SJSA1 (cell line): ENCODE data around the gene PFDN4. TPM values are rescaled to one million over a fixed set of nuclear protein-coding genes. Genes with fewer than 3 reads are reported as not detected.

Source experiments
- DNase-seq, 2 experiments: peaks; one replicate each; pipeline ENCODE4 v3.0.0-alpha.2; 2015 to 2020; ENCODE audit warnings: low spot score in 2 of 2, low read depth in 1 of 2
- H3K27ac ChIP-seq: fragments of 250-450 bp; sonication (Bioruptor Pico); 2 replicates; pipeline ENCODE4 v1.5.1; 2020; ENCODE audit warnings: mild to moderate bottlenecking, moderate library complexity
- H3K27me3 ChIP-seq: fragments of 250-450 bp; sonication (Bioruptor Pico); replicated peaks from 2 replicates; pipeline ENCODE4 v1.5.1; 2020; ENCODE audit warnings: mild to moderate bottlenecking, moderate library complexity
- H3K36me3 ChIP-seq: fragments of 250-450 bp; sonication (Bioruptor Pico); 2 replicates; pipeline ENCODE4 v1.5.1; 2020; ENCODE audit warnings: mild to moderate bottlenecking
- H3K4me1 ChIP-seq: fragments of 250-450 bp; sonication (Bioruptor Pico); replicated peaks from 2 replicates; pipeline ENCODE4 v1.6.1; 2021; ENCODE audit warnings: mild to moderate bottlenecking
- H3K4me3 ChIP-seq: fragments of 250-450 bp; sonication (Bioruptor Pico); 2 replicates; pipeline ENCODE4 v1.5.1; 2020; ENCODE audit warnings: mild to moderate bottlenecking
- H3K9me3 ChIP-seq: fragments of 250-450 bp; sonication (Bioruptor Pico); replicated peaks from 2 replicates; pipeline ENCODE4 v1.5.1; 2020; ENCODE audit warnings: mild to moderate bottlenecking
- total RNA-seq: library from RNA; depleted of rRNA; stranded (reverse); fragments of >200 nt; shearing (Covaris generic); gene quantifications from 2 replicates; pipeline ENCODE4 v1.2.3, GENCODE V29; 2014

Gene PFDN4
- total RNA-seq, 1 experiment from 2014 or later = 135 TPM

DNA sequence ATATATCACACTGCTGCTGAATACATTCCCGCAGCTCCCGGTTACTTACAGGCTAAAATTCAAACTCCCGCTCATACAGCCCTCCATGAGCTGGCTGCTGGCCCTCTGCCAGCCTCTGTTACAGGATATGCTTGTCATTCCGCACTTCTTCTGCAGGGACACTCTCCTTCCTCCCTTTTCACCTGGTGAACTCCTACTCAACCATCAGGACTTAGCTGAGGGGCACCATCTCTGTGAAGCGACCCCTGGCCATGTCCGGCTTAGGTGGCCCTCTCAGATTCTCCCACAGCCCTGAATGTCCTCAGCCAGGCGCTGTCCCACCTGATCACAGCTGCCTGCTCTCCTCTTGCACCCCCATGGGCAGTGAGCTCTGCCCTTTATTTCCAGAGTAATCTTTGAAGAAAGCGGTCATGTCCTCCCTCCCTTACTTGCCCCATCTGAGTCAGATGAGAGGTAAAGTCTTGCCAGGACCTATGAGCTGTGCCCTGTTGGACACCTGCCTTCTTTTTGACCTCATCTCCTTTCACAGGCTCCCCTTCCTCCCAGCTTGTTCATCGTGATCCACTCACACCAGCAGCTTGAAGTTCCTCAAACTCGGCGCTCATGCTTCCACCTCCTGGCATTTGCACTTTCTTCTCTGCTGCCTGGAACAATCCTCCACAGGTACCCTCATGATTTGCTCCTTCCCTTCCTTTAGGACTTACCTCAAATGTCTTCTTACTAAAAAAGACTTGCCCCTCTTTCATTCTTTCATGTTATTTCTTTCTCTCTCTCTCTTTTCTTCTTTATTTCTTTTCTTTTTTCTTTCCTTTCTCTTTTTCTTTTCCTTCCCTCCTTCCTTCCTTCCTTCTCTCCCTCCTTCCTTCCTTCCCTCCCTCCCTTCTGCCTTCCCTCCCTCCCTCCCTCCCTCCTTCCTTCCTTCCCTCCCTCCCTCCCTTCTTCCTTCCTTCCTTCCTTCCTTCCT is 39.7 kb upstream of the PFDN4 start:
- H3K4me1 ChIP-seq = peaks cover 14% of the 10 kb centered on the region
- no peaks in the 10 kb centered on the region for H3K36me3 ChIP-seq
- no peak overlapping the region for H3K4me3 ChIP-seq
- H3K27ac ChIP-seq = no peak overlapping the region
- H3K27me3 ChIP-seq = peaks cover 33% of the 10 kb centered on the region
- H3K9me3 ChIP-seq = no peaks in the 10 kb centered on the region
- no peak for DNase-seq

DNA sequence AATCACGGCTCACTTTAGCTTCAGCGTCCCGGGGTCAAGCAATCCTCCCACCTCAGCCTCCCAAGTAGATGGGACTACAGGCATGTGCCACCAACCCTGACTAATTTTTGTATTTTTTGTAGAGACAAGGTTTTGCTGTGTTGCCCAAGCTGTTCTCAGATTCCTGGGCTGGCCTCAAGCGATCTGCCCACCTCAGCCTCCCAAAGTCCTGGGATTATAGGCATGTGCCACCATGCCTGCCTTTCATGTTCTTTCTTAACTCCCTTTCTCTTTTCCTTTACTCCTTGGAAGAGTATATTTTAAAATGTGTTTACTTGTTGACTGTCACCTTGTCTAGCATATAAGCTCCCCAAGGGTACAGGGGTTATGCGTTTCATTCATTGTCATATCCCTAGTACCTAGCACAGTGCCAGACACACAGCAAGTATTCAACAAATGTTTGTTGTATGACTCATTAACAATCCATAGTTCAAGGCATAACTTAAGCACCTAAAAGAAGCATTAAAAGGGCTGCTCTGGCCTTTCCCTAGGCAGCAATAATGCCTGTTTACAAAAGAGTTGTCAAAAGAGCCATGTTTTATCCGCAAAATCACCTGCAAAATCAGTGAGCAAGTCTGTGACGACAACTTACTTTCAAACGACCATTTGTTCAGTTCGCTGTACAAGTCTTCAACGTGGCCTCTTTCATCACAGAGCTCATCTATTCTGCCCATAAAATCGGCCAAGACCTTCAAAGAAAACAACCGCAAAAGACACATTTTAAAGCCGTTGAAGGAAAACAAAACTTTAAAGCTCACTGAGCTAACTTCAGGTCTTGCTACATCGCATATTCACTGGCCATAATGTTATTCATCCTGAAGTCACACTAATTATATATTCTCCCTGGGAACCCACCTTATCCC is 38.7 kb upstream of the PFDN4 start:
- DNase-seq = no peak
- Histone ChIP-seq H3K9me3 (no peaks in the 10 kb centered on the region; the same call in 1 of the 2 replicates), H3K36me3 (no peaks in the 10 kb centered on the region), H3K27me3 (peaks cover 42% of the 10 kb centered on the region), H3K4me3 (no peak overlapping the region), H3K27ac (no peak overlapping the region), H3K4me1 (peaks cover 23% of the 10 kb centered on the region)

GRCh38 chr20:54170026-54170471 is 37.8 kb upstream of the PFDN4 start:
- Histone ChIP-seq H3K36me3 (no peaks in the 10 kb centered on the region), H3K9me3 (no peaks in the 10 kb centered on the region; the same call in 1 of the 2 replicates), H3K27me3 (peaks cover 50% of the 10 kb centered on the region), H3K4me1 (peaks cover 23% of the 10 kb centered on the region), H3K27ac (no peak overlapping the region), H3K4me3 (no peak overlapping the region)
- no peak for DNase-seq

DNA sequence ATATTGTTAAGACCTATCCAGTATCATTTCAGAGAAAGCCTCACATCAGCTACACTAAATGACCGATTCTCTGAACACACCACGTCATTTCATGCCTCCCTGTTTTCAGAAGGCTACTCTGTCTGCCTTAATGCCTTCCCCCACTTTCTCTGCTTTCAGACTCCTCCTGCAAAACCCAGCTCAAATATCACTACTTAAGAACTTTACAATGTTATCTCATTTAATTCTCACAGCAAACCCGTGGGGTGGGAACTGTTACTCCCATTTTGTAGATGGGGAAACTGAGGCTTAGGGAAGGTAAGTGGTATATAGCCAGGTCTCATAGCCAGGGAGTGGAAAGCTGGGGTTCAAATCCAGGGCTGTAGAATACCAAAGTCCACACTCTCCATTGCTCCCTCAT is 36.9 kb upstream of the PFDN4 start:
- H3K4me3 ChIP-seq = no peak overlapping the region
- peaks cover 52% of the 10 kb centered on the region for H3K27me3 ChIP-seq
- H3K4me1 ChIP-seq = peaks cover 23% of the 10 kb centered on the region
- H3K27ac ChIP-seq = no peak overlapping the region
- DNase-seq = no peak
- H3K9me3 ChIP-seq = no peaks in the 10 kb centered on the region; the same call in 1 of the 2 replicates
- no peaks in the 10 kb centered on the region for H3K36me3 ChIP-seq

DNA sequence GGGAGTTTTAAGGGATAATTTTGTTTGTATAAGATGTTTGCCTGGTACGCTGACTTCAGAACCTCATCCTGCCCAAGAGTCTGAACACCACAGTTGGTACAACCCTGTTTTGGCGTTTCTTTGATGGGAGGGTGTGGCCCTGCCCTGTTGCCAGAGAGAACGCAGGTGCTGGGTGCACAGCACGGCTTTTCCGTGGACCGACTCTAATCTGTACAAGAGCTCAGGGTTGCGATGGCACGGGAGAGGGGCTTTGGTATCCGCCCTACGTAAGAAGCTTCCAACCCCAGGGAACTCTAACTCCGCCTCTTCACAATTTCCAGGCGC is 35.4 kb upstream of the PFDN4 start:
- peaks cover 58% of the 10 kb centered on the region for H3K27me3 ChIP-seq
- peaks cover 23% of the 10 kb centered on the region for H3K4me1 ChIP-seq

GRCh38 chr20:54172856-54173652 is 34.8 kb upstream of the PFDN4 start:
- no peak overlapping the region for H3K4me3 ChIP-seq
- peaks cover 58% of the 10 kb centered on the region for H3K27me3 ChIP-seq
- no peaks in the 10 kb centered on the region for H3K36me3 ChIP-seq
- no peak for DNase-seq
- H3K27ac ChIP-seq = no peak overlapping the region
- H3K9me3 ChIP-seq = no peaks in the 10 kb centered on the region; the same call in 1 of the 2 replicates
- peaks cover 23% of the 10 kb centered on the region for H3K4me1 ChIP-seq

More for the DNA sequence above, 35.4 kb upstream of the PFDN4 start:
- no peak overlapping the region for H3K27ac ChIP-seq
- H3K4me3 ChIP-seq = no peak overlapping the region
- H3K36me3 ChIP-seq = no peaks in the 10 kb centered on the region
- no peaks in the 10 kb centered on the region; the same call in 1 of the 2 replicates for H3K9me3 ChIP-seq
- DNase-seq = no peak

- DNase-seq = no peak
- H3K27ac ChIP-seq = no peak within 1 kb of the TSS
- peaks cover 23% of the 10 kb centered on the region for H3K4me1 ChIP-seq
- no peak within 1 kb of the TSS for H3K4me3 ChIP-seq
- H3K9me3 ChIP-seq = no peaks in the 10 kb centered on the region; the same call in 1 of the 2 replicates
- peaks cover 61% of the 10 kb centered on the region for H3K27me3 ChIP-seq
- H3K36me3 ChIP-seq = no peaks in the 10 kb centered on the region
These were observed 34.0 kb upstream of the PFDN4 start, which contains the start of gene CYP24A1 for GRCh38 chr20:54173653-54174456. Gene CYP24A1, minus strand, starts transcription at chr20:54173986. Its CDS starts 407 bp downstream, at chr20:54173579.

- Histone ChIP-seq H3K36me3 (no peaks in the 10 kb centered on the region), H3K9me3 (no peaks in the 10 kb centered on the region; the same call in 1 of the 2 replicates), H3K4me1 (peaks cover 17% of the 10 kb centered on the region), H3K4me3 (no peak overlapping the region), H3K27me3 (peaks cover 58% of the 10 kb centered on the region), H3K27ac (no peak overlapping the region)
- no peak for DNase-seq
These were observed 33.3 kb upstream of the PFDN4 start for GRCh38 chr20:54174457-54175175.

- Histone ChIP-seq H3K27me3 (peaks cover 47% of the 10 kb centered on the region), H3K4me1 (peaks cover 12% of the 10 kb centered on the region), H3K9me3 (no peaks in the 10 kb centered on the region; the same call in 1 of the 2 replicates), H3K4me3 (no peak overlapping the region), H3K27ac (no peak overlapping the region), H3K36me3 (no peaks in the 10 kb centered on the region)
- DNase-seq = no peak
These were observed 31.3 kb upstream of the PFDN4 start for GRCh38 chr20:54176610-54177009.

DNA sequence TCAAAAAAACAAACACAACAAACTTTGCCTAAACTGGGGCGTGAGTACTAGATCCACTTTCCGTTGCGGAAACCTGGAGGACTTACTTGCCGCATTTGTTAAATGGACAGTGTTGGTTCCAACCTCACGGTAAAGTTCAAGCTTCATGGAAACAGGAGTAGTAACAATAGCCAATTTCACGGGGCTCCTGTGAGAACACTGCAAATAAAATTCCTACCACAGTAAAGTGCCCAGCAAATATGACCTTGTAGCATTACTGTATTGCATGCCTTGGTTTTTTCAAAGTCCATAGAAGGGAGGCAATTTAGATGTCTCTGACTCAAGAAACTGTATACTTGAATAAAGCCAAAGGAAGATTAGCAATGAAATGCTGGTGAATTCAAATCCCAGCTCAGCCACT is 30.5 kb upstream of the PFDN4 start:
- no peak overlapping the region for H3K27ac ChIP-seq
- H3K9me3 ChIP-seq = no peaks in the 10 kb centered on the region; the same call in 1 of the 2 replicates
- no peak overlapping the region for H3K4me3 ChIP-seq
- H3K4me1 ChIP-seq = peaks cover 12% of the 10 kb centered on the region
- no peak for DNase-seq
- H3K27me3 ChIP-seq = peaks cover 40% of the 10 kb centered on the region
- H3K36me3 ChIP-seq = no peaks in the 10 kb centered on the region

DNA sequence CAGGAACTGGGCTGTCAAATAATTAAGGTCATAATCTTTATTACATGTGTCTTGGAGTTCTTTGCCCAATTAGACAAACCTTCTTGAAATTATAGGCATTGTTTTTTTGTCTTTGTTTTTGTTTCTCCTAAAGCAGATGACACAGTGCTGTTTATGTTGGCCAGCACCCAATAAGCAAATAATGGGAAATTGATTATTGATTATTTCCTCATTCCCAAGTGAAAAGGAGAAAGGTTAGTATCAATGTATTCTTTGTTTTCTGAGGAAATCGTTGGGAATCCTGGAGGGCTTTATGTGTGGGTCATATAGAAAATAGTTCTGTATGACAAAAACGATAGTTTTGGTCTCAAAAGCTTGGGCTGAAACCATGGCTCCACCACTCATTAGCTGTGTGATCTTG is 29.6 kb upstream of the PFDN4 start:
- H3K27ac ChIP-seq = no peak overlapping the region
- H3K36me3 ChIP-seq = no peaks in the 10 kb centered on the region
- H3K4me1 ChIP-seq = peaks cover 8% of the 10 kb centered on the region
- H3K4me3 ChIP-seq = no peak overlapping the region
- peaks cover 31% of the 10 kb centered on the region for H3K27me3 ChIP-seq
- no peaks in the 10 kb centered on the region; the same call in 1 of the 2 replicates for H3K9me3 ChIP-seq
- DNase-seq = no peak

DNA sequence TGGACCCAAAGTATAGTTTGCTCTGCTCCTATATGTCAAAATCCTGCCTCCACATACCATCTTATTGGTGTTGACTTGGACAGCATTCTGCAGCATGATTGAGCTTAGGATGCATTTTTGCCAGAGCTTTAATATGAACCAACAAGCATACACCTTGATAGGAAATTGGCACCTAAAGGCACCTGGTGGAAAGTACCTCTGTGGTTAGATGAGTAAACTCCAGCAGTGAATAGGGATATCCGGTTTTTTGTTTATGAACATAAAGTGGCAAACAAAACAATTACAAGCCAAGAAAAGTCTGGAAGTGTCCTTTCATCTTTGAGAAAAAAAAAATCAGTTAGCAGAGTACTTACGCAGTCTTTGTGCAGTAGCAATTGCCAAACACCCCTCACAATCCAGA is 27.9 kb upstream of the PFDN4 start:
- no peaks in the 10 kb centered on the region for H3K36me3 ChIP-seq
- H3K4me1 ChIP-seq = no peaks in the 10 kb centered on the region; the same call in 1 of the 2 replicates
- no peak for DNase-seq
- H3K27ac ChIP-seq = no peak overlapping the region
- no peaks in the 10 kb centered on the region for H3K9me3 ChIP-seq
- no peak overlapping the region for H3K4me3 ChIP-seq
- peaks cover 15% of the 10 kb centered on the region for H3K27me3 ChIP-seq
